GM23248 (cell line): ENCODE data around the gene PALMD.

Experiments
- EZH2 ChIP-seq: fragments of 200-600 bp; sonication (generic); IDR thresholded peaks from 2 replicates; pipeline ENCODE4 v1.6.1; 2018; ENCODE audit warnings: antibody characterized with exemption, mild to moderate bottlenecking; ENCODE audit not compliant: insufficient read depth, poor library complexity, severe bottlenecking
- EZH2phosphoT487 ChIP-seq: fragments of 200-600 bp; sonication (generic); IDR thresholded peaks from 2 replicates; pipeline ENCODE4 v1.6.1; 2018; ENCODE audit warnings: antibody characterized with exemption, moderate library complexity, mild to moderate bottlenecking, low read depth; ENCODE audit not compliant: insufficient read depth

GRCh38 chr1:99731384-99731783 is 85.5 kb downstream of the PALMD start:
- TF ChIP-seq EZH2 (no peak), EZH2phosphoT487 (no peak)
